GM13977 (cell line): Measurements from ENCODE around the gene GUCD1.

ENCODE experiments used
- DNase-seq: peaks from one replicate; pipeline ENCODE4 v3.0.0; 2012; ENCODE audit warnings: low spot score
- CTCF ChIP-seq: IDR thresholded peaks from 2 replicates; pipeline ENCODE4 v1.5.1; 2012; ENCODE audit warnings: mild to moderate bottlenecking, control low read depth; ENCODE audit not compliant: insufficient read depth; ENCODE audit errors: extremely low read depth, missing control alignments
- in situ Hi-C: fragments of 300-500 bp; cut with MboI; formaldehyde crosslinking; loops from one replicate; pipeline ENCODE4 v1.12.0; 2022; ENCODE audit warnings: low sequenced_read_pairs, low pct_unique_long_range_greater_than_20kb, mixed read lengths, inconsistent platforms; ENCODE audit not compliant: unreplicated experiment

GUCD1 gene

GRCh38 chr22:24499706-24500276, 55.1 kb downstream of the GUCD1 start:
- in situ Hi-C loops: loop anchor here (10.0 kb wide), 1 partner anchor 75 kb away; the partner anchor contains the start of gene ADORA2A
- no peak for DNase-seq

GRCh38 chr22:24498824-24499223, 56.1 kb downstream of the GUCD1 start:
- no peak for DNase-seq
- in situ Hi-C loops: no loop called here
- TF ChIP-seq CTCF: no peak

More at GRCh38 chr22:24499706-24500276, 55.1 kb downstream of the GUCD1 start:
- no peak for TF ChIP-seq CTCF

- in situ Hi-C loops: no loop called here
- TF ChIP-seq CTCF: no peak
- no peak for DNase-seq
Measured at GRCh38 chr22:24497841-24498258, 57.1 kb downstream of the GUCD1 start.

- no peak for DNase-seq
- TF ChIP-seq CTCF: no peak
- in situ Hi-C loops: no loop called here
Measured at GRCh38 chr22:24496661-24497060, 58.3 kb downstream of the GUCD1 start.

GRCh38 chr22:24496234-24496633, 58.7 kb downstream of the GUCD1 start:
- no peak for DNase-seq
- in situ Hi-C loops: no loop called here
- no peak for TF ChIP-seq CTCF

GRCh38 chr22:24495365-24495675, 59.6 kb downstream of the GUCD1 start:
- TF ChIP-seq CTCF: no peak
- in situ Hi-C loops: no loop called here
- no peak for DNase-seq
